Neural crest cell (in vitro differentiated cells): ENCODE measurements around the gene PIP5K1B. TPM values are rescaled to one million over a fixed set of nuclear protein-coding genes. Genes with fewer than 3 reads are reported as not detected.

ENCODE experiments used
- DNase-seq: peaks from one replicate; pipeline ENCODE4 v3.0.0; 2021; ENCODE audit warnings: low read depth, mixed read lengths, low spot score
- H3K27ac Mint-ChIP-seq: one replicate; pipeline ENCODE4 v1.8.0; 2021; ENCODE audit warnings: mild to moderate bottlenecking, mixed read lengths; ENCODE audit not compliant: unreplicated experiment
- H3K27me3 Mint-ChIP-seq: 2 replicates; pipeline ENCODE4 v1.8.0; 2021; ENCODE audit warnings: low read depth, mild to moderate bottlenecking, mixed read lengths
- H3K36me3 Mint-ChIP-seq: 2 replicates; pipeline ENCODE4 v1.8.0; 2021; ENCODE audit warnings: low read depth, mild to moderate bottlenecking, mixed read lengths
- H3K4me1 Mint-ChIP-seq: 2 replicates; pipeline ENCODE4 v1.8.0; 2021; ENCODE audit warnings: mixed read lengths
- H3K4me3 Mint-ChIP-seq: one replicate; pipeline ENCODE4 v1.8.0; 2021; ENCODE audit warnings: mild to moderate bottlenecking, mixed read lengths
- H3K9me3 Mint-ChIP-seq: 2 replicates; pipeline ENCODE4 v1.8.0; 2021; ENCODE audit warnings: mixed read lengths
- CTCF ChIP-seq: fragments of 200-600 bp; sonication (generic); conservative IDR thresholded peaks from 2 replicates; pipeline ENCODE4 v1.5.0; 2021; ENCODE audit warnings: antibody characterized with exemption, mild to moderate bottlenecking
- total RNA-seq: library from RNA; stranded (reverse); gene quantifications from 2 replicates; pipeline ENCODE4 v1.2.1, GENCODE V29; 2021

PIP5K1B gene
- total RNA-seq, 1 donor from 2014 or later, result 5.9 TPM

- TF ChIP-seq CTCF, result no peak
- Mint-ChIP-seq H3K36me3 (peaks cover 8% of the 10 kb centered on the region), H3K27me3 (no peaks in the 10 kb centered on the region), H3K4me1 (peaks cover 4% of the 10 kb centered on the region), H3K27ac (no peak overlapping the region), H3K4me3 (no peak overlapping the region), H3K9me3 (no peaks in the 10 kb centered on the region)
- DNase-seq, result no peak
Observed at GRCh38 chr9:68978066-68978465, 273.0 kb downstream of the PIP5K1B start.

GRCh38 chr9:68978501-68978900 is 273.5 kb downstream of the PIP5K1B start:
- no peaks in the 10 kb centered on the region for H3K27me3 Mint-ChIP-seq
- no peak for DNase-seq
- no peak overlapping the region for H3K4me3 Mint-ChIP-seq
- peaks cover 8% of the 10 kb centered on the region for H3K36me3 Mint-ChIP-seq
- no peak for TF ChIP-seq CTCF
- no peaks in the 10 kb centered on the region for H3K9me3 Mint-ChIP-seq
- H3K27ac Mint-ChIP-seq, result no peak overlapping the region
- H3K4me1 Mint-ChIP-seq, result peaks cover 4% of the 10 kb centered on the region

- H3K4me3 Mint-ChIP-seq, result no peak overlapping the region
- H3K9me3 Mint-ChIP-seq, result no peaks in the 10 kb centered on the region
- no peaks in the 10 kb centered on the region for H3K27me3 Mint-ChIP-seq
- H3K36me3 Mint-ChIP-seq, result peaks cover 8% of the 10 kb centered on the region
- H3K4me1 Mint-ChIP-seq, result peaks cover 4% of the 10 kb centered on the region
- no peak for DNase-seq
- H3K27ac Mint-ChIP-seq, result peak overlapping the region; percentile 93
- TF ChIP-seq CTCF, result no peak
Observed at GRCh38 chr9:68979538-68980314, 274.7 kb downstream of the PIP5K1B start.

GRCh38 chr9:68980341-68980914 is 275.4 kb downstream of the PIP5K1B start:
- peaks cover 8% of the 10 kb centered on the region for H3K36me3 Mint-ChIP-seq
- no peak overlapping the region for H3K4me3 Mint-ChIP-seq
- DNase-seq, result no peak
- peaks cover 4% of the 10 kb centered on the region for H3K4me1 Mint-ChIP-seq
- H3K27ac Mint-ChIP-seq, result no peak overlapping the region
- TF ChIP-seq CTCF, result no peak
- H3K27me3 Mint-ChIP-seq, result no peaks in the 10 kb centered on the region
- no peaks in the 10 kb centered on the region for H3K9me3 Mint-ChIP-seq

- H3K4me3 Mint-ChIP-seq, result no peak overlapping the region
- H3K27ac Mint-ChIP-seq, result no peak overlapping the region
- no peak for DNase-seq
- H3K27me3 Mint-ChIP-seq, result no peaks in the 10 kb centered on the region
- H3K9me3 Mint-ChIP-seq, result no peaks in the 10 kb centered on the region
- peaks cover 2% of the 10 kb centered on the region for H3K36me3 Mint-ChIP-seq
- no peak for TF ChIP-seq CTCF
- H3K4me1 Mint-ChIP-seq, result peaks cover 4% of the 10 kb centered on the region
Observed at GRCh38 chr9:68981789-68982188, 276.7 kb downstream of the PIP5K1B start.
